ENCODE data around the gene NUDT6.
"Not testable (repeated sequence)": the region's sequence is repeated elsewhere in the genome, so short reads cannot be mapped to it uniquely, and the experiment has no call there.

NUDT6 gene, protein sequence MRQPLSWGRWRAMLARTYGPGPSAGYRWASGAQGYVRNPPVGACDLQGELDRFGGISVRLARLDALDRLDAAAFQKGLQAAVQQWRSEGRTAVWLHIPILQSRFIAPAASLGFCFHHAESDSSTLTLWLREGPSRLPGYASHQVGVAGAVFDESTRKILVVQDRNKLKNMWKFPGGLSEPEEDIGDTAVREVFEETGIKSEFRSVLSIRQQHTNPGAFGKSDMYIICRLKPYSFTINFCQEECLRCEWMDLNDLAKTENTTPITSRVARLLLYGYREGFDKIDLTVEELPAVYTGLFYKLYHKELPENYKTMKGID

DNA sequence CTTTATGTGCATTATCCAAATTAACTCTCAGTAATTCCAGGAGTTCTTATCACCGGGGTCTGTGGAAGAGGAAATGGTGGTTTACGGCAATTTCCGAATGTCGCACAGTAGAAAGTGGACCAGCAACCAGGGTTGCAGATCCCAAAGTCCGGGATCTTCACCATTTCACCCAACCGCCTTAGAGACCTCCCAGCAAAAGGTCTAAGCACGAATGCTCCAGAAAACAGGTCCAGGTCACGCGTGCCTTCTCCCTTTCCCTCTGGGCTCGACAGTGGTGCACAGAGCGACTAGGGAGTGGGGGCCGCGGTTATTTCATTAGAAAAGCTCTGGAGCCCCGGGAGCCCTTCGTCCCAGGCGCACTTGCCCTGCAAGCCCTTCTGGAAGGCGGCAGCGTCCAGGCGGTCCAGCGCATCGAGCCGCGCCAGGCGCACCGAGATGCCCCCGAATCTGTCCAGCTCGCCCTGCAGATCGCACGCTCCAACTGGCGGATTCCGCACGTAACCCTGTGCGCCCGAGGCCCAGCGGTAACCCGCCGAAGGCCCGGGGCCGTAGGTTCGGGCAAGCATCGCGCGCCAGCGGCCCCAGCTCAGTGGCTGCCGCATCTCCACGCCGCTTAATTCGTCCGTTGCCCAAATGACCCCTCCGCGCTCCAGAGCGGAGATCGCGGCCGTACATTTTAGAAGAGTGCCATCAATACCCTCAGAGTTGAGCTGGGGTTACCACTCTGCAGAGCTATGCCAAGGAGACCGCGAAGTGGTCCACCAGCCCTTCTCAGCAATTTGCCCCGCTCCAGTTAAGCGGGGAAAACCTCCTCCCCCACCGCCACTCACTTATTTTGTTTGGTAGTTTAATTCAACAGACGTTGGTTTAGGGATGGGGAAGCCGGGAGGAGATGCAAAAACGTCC lies at the start of gene NUDT6:
Gene NUDT6, minus strand, starts transcription at position 627 of the 906 bp plus-strand sequence. Its CDS starts 25 bp downstream, at position 602.
- DNase-seq (ENCODE audit: low read depth, low spot score): no peak

- no peak for DNase-seq (ENCODE audit: low read depth, low spot score)
Measured at GRCh38 chr4:122968227-122968812, 45.9 kb upstream of the NUDT6 start.

DNA sequence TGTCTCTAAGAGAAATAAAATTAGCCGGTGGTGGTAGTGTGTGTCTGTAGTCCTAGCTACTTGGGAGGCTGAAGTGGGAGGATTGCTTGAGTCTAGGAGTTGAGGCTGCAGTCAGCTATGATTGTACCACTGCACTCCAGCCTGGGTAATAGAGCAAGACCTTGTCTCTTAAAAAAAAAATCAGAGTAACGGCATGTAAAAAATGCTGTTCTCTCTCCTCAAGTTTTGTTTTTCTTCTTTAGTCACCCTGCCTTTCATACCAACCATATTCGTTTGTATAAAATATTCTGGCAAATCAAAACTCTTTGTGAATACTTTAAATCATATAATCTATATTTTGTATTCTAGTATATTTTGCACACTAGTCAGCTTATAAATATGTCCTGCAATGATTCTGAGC lies 44.8 kb upstream of the NUDT6 start:
- no peak for DNase-seq (ENCODE audit: low read depth, low spot score)

DNA sequence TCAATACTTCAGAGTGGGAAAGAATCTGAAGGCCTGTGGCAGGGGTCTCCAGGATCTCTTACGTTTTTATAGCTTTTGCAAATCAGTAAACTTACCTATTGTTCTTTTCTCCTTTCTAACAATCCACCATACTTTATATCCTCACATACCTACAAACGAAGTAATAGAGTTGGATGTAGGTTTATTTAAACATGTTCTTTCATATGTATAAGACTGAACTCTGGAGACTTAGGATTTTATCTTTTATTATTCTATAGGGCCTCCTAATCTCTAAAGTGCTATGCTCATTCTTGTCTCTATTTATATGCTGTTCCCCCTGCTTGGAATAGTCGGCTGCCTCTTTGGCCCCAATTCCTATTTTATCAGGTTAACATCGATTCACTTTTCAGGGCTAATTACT lies 43.8 kb upstream of the NUDT6 start:
- DNase-seq (ENCODE audit: low read depth, low spot score): no peak

DNA sequence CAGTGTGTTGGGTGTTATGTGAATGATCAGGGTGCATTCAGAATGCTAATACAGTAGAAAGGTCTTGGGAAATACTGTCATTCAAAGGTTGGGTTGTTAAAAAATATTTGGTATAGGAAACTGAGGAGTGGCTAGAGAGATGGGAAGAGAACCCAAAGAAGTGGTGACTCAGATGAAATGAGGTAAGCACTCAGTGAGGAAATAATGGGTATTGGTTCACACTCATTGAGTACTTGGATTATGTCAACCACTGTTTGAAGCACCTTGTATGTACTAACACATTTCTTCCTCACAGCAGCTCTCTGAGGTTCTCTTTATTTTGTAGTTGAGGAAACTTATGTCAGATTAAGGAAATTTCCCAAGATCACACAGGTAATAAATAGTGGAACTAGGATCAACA lies 40.8 kb upstream of the NUDT6 start:
- no peak for DNase-seq (ENCODE audit: low read depth, low spot score)

DNA sequence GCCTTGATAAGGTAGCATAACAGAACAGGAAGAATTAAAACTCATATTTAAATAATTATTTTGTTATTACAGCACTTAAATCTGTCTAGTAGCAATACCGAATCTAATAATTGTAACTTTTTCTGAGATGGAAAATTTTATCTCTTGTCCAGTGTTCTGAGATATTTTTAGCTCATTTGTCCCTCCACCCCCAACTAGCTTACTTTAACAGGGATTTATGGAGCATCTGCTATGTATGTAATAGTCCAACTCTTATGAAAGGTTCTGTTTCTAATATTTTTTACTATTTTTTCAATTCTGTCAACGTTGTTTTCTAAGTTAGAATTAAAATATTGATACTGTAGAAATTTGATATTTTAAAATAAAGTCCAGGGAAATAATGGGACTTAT lies 38.2 kb upstream of the NUDT6 start:
- no peak for DNase-seq (ENCODE audit: low read depth, low spot score)

DNA sequence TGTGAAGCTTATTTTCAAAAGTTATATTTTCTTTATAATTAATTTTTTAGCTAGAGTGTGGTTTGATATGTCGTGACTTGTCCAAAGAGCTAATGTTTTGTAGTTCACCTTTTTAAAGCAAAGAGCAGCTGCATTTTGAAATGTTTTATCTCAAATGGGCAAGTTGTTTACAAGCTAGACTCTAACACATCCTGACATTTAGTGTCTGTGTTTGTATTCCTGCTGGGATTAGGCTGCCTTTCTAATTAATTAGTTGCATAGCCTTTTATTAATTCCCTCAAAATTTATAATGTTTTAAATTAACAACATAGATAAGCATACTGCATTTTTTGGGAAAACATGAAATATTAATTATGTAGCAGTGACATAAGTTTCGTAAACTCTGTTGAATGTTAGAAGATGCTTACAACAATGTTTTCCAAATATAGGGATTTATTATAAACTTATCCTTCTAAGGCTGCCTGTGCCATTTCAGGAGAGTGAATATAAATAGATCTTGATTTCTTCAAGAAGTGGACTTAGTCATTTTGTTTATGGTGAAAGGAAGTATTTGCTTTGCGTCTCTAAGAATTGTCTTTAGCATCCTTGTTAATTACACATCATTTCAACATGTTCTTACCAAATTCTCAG lies 37.7 kb upstream of the NUDT6 start:
- no peak for DNase-seq (ENCODE audit: low read depth, low spot score)

DNA sequence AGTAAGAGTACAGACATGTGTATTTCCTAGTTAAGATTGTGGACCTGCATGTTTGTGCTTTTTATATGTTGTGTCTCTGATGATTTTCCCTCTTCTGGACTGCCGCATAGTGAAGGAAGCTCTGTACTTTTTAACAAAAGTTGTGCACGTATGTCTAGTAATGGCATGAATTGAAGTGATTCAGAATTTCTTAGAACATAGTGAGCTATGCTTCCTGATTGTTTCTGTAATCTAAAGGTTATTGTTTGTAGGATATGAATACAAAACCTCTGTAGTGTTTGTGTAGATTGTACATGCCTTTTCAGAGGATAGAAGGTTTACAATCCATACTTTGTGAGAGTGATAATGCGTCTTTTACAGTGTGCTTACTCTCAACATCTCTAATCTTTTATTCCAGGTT lies 37.0 kb upstream of the NUDT6 start:
- DNase-seq (ENCODE audit: low read depth, low spot score): no peak

GRCh38 chr4:122958505-122958904 lies 36.1 kb upstream of the NUDT6 start:
- DNase-seq (ENCODE audit: low read depth, low spot score): no peak

GRCh38 chr4:122953924-122954323 lies 31.5 kb upstream of the NUDT6 start:
- no peak for DNase-seq (ENCODE audit: low read depth, low spot score)

GRCh38 chr4:122952028-122952427 lies 29.6 kb upstream of the NUDT6 start:
- no peak for DNase-seq (ENCODE audit: low read depth, low spot score)

GRCh38 chr4:122948671-122949070 lies 26.3 kb upstream of the NUDT6 start:
- no peak for DNase-seq (ENCODE audit: low read depth, low spot score)

GRCh38 chr4:122946142-122946541 lies 23.7 kb upstream of the NUDT6 start:
- no peak for DNase-seq (ENCODE audit: low read depth, low spot score)

DNA sequence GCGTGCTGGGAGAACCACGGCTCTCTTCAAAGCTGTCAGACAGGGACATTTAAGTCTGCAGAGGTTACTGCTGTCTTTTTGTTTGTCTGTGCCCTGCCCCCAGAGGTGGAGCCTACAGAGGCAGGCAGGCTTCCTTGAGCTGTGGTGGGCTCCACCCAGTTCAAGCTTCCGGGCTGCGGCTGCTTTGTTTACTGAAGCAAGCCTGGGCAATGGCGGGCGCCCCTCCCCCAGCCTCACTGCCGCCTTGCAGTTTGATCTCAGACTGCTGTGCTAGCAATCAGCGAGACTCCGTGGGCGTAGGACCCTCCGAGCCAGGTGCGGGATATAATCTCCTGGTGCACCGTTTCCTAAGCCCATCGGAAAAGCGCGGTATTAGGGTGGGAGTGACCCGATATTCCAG lies 22.7 kb upstream of the NUDT6 start:
- DNase-seq (ENCODE audit: low read depth, low spot score): not testable (repeated sequence)

- DNase-seq (ENCODE audit: low read depth, low spot score): no peak
Measured at GRCh38 chr4:122932763-122933162, 10.4 kb upstream of the NUDT6 start.

GRCh38 chr4:122930862-122931261 lies 8.5 kb upstream of the NUDT6 start:
- DNase-seq (ENCODE audit: low read depth, low spot score): no peak

- no peak for DNase-seq (ENCODE audit: low read depth, low spot score)
Measured at GRCh38 chr4:122928930-122929329, 6.5 kb upstream of the NUDT6 start.

DNA sequence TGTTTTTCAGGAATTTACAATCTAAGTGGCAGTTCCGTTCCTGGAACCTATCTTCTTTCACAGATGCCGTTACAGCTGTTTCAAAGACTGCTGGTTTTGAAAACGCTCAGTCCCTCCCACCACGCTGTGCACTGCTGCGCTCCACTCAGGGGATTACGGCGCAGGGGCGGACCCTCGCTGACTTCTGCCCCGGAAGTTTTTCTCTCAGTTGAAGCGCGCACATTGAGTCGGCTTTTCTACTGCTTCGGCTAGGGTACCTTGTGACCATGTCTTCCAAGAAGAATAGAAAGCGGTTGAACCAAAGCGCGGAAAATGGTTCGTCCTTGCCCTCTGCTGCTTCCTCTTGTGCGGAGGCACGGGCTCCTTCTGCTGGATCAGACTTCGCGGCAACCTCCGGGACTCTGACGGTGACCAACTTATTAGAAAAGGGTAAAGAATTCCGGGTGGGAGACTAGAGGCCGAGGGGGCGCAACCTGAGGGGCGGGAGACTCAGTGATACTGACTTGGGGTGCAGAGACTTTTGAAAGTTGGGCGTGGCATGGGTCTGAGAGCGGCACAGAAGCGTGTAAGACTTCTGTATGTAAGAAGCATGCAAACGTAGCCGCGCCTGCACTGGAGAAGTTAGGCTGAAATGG lies 597 bp upstream of the NUDT6 start:
- peak; percentile 68 for DNase-seq (ENCODE audit: low read depth, low spot score)

- no peak for DNase-seq (ENCODE audit: low read depth, low spot score)
Measured at GRCh38 chr4:122921300-122921699, 1.1 kb downstream of the NUDT6 start.

DNA sequence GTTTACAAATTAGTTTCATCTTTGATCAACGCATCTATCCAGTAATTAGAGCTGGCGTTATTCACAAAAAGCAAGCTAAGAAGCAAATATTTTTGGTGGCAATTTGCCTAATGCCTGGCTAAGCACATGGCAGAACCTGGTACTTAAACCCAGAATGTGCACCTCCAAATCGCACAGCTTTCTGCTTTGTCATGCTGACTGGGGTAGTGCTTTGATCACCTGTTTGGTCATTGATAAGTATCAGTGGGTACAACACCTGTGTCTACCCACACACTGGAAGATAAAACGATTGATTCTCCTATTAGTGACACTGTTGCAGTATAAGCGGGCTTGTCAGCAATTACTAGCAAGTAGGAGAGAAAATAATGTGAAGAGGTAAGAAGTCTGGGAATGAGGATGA lies 1.9 kb downstream of the NUDT6 start:
- no peak for DNase-seq (ENCODE audit: low read depth, low spot score)

DNA sequence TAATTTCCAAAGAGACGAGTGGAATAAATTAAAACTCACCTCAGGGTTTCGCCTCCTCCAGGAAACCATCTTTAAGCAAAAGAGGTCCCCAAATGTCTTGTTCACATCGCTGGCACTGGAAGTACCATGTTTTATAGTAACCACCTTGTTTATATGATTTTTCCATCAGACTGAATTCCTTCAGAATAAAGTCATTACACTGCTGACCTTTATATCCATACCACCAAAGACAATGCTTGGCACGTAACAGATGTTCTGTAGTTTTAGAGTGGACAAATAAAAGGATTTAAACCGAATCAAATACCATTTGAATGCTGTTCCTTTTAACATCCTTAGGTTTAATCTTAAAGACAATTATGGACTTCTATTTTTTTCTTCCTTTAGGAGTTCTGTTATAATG lies 4.7 kb downstream of the NUDT6 start:
- no peak for DNase-seq (ENCODE audit: low read depth, low spot score)

DNA sequence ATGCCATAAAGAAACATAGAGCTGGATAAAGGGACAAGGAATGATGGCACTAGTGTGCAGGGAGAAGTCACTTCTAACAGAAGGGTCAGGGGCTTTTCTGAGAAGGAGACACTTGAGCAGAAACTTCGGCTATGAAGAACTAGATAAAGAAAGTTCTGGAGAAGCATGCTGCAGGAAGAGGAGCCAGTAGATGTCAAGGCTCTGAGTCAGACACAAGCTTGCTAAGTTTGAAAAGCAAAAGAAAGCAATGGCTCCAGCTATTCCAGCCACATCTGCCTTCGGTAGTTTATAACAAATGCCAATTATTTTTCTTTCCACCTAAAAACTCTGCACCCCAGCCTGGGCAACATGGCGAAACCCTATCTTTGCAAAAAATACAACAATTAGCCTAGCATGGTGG lies 7.5 kb downstream of the NUDT6 start:
- DNase-seq (ENCODE audit: low read depth, low spot score): no peak
